ENCODE results near the gene TGM3.
"Not testable (repeated sequence)": the region's sequence is repeated elsewhere in the genome, so short reads cannot be mapped to it uniquely, and the experiment has no call there.

Gene TGM3

DNA sequence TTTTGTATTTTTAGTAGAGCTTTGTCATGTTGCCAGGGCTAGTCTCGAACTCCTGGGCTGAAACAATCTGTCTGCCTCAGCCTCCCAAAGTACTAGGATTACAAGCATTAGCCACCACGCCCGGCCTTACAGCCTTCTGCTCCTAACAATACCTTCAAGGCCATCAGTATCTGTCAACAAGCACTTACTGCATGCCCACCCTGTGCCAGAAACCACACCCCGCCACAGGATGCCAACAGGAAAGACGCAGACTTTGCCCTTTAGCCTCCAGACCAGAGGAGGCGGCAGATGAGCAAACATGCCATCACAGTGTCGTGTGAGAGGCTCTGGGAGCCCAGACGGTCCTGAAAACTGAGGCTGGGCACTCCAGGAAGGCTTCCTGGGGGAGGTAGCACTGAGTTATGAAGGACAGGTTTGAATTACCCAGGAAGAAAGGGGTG is 34.7 kb upstream of the TGM3 start:
- no peak for DNase-seq (ENCODE audit: low read depth in 1 of 2, low spot score in 1 of 2)
- Histone ChIP-seq H3K27ac (replicated peaks) (no peak overlapping the region), H3K4me3 (replicated peaks; ENCODE audit: insufficient read depth, low read length) (no peak overlapping the region), H3K27me3 (ENCODE audit: insufficient read depth, poor library complexity, severe bottlenecking) (no peaks in the 10 kb centered on the region)
- TF ChIP-seq CTCF (IDR thresholded peaks at IDR 0.05; ENCODE audit: insufficient read depth, low read length) (no peak), POLR2AphosphoS5 (IDR thresholded peaks at IDR 0.05; ENCODE audit: low read depth) (no peak), GABPA (IDR thresholded peaks at IDR 0.05; ENCODE audit: low read depth) (no peak), SPI1 (IDR thresholded peaks at IDR 0.05; ENCODE audit: borderline replicate concordance, low read depth) (no peak), REST (IDR thresholded peaks at IDR 0.05; ENCODE audit: insufficient replicate concordance, low read depth) (no peak)

GRCh38 chr20:2261629-2262028 is 34.2 kb upstream of the TGM3 start:
- Histone ChIP-seq H3K27me3 (ENCODE audit: insufficient read depth, poor library complexity, severe bottlenecking) (no peaks in the 10 kb centered on the region), H3K4me3 (replicated peaks; ENCODE audit: insufficient read depth, low read length) (no peak overlapping the region), H3K27ac (replicated peaks) (no peak overlapping the region)
- DNase-seq (ENCODE audit: low read depth in 1 of 2, low spot score in 1 of 2) = no peak
- no peak for TF ChIP-seq CTCF (IDR thresholded peaks at IDR 0.05; ENCODE audit: insufficient read depth, low read length)
- peak; percentile 51; the same call in 1 of the 2 replicates for TF ChIP-seq SPI1 (IDR thresholded peaks at IDR 0.05; ENCODE audit: borderline replicate concordance, low read depth)

DNA sequence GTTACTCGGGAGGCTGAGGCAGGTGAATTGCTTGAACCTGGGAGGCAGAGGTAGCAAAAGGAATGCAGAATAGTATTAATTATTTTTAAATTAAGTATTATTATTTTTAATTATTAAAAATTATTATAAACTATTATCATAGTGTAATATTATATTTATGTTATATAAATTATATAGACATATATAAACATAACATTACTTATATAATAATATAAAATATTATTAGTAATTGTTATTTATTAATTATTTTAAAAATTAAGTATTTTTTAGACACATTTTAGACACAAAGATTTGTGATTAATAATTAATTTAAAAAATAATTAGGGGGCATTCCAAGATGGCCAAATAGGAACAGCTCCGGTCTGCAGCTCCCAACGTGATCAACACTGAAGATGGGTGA is 31.7 kb upstream of the TGM3 start:
- H3K27me3 ChIP-seq (ENCODE audit: insufficient read depth, poor library complexity, severe bottlenecking) = no peaks in the 10 kb centered on the region
- no peak overlapping the region for H3K4me3 ChIP-seq (replicated peaks; ENCODE audit: insufficient read depth, low read length)
- TF ChIP-seq REST (IDR thresholded peaks at IDR 0.05; ENCODE audit: insufficient replicate concordance, low read depth) (no peak), POLR2AphosphoS5 (IDR thresholded peaks at IDR 0.05; ENCODE audit: low read depth) (no peak), GABPA (IDR thresholded peaks at IDR 0.05; ENCODE audit: low read depth) (no peak), SPI1 (IDR thresholded peaks at IDR 0.05; ENCODE audit: borderline replicate concordance, low read depth) (no peak), CTCF (IDR thresholded peaks at IDR 0.05; ENCODE audit: insufficient read depth, low read length) (no peak)
- DNase-seq (ENCODE audit: low read depth in 1 of 2, low spot score in 1 of 2) = no peak
- no peak overlapping the region for H3K27ac ChIP-seq (replicated peaks)

- not testable (repeated sequence) for H3K27me3 ChIP-seq (ENCODE audit: insufficient read depth, poor library complexity, severe bottlenecking); H3K4me3 ChIP-seq (replicated peaks; ENCODE audit: insufficient read depth, low read length); DNase-seq (ENCODE audit: low read depth in 1 of 2, low spot score in 1 of 2); H3K27ac ChIP-seq (replicated peaks)
Observed at GRCh38 chr20:2264621-2265374, 31.0 kb upstream of the TGM3 start.
